ENCODE measurements around the gene TCF12.

DNA sequence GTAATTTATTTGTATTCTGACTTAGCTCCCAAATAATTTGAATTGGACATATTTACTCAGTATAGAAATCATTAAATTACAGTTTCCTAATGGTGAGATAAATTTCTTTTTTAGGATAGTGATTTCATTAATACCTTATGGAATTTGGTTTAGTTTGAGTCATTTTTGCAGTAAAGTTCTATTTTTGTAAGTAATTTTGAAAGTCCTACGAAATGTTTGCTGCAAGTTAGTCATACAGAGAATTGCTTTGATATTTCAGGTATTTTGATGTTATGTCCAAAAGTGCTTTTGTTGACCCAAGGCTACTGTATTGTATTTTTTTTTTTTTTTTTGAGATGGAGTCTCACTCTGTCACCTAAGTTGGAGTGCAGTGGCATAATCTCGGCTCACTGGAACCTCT lies 41.7 kb downstream of the TCF12 start:
- TF ChIP-seq CTCF (optimal IDR thresholded peaks at IDR 0.05 in 1 of 3, IDR thresholded peaks at IDR 0.05 in 1 of 3, conservative IDR thresholded peaks at IDR 0.05 in 1 of 3; ENCODE audit: extremely low read depth in 1 of 3, insufficient read depth in 2 of 3, low read length in 3 of 3) (no peak), EZH2 (IDR thresholded peaks at IDR 0.05; ENCODE audit: low read length) (no peak)

Measured in keratinocyte (primary cell).